ENCODE measurements around the gene COL4A2. TPM values are rescaled to one million over a fixed set of nuclear protein-coding genes. Genes with fewer than 3 reads are reported as not detected.

The COL4A2 gene
- total and polyA plus RNA-seq, 2 donors (not counting 1 experiment from before 2014, with no cell fraction given), result 0.17 TPM; not detected in 1

- H3K79me2 ChIP-seq (ENCODE audit: control insufficient read depth, insufficient read depth, low read length), result no peaks in the 10 kb centered on the region
- 91% methylated on average over 6 of the region's 7 CpGs for WGBS (ENCODE audit: insufficient coverage)
- H3K9ac ChIP-seq (ENCODE audit: low read length), result no peak overlapping the region
- H3K4me1 ChIP-seq (ENCODE audit: control insufficient read depth in 2 of 2, insufficient read depth in 2 of 2, low read length in 2 of 2), result no peaks in the 10 kb centered on the region
- intact Hi-C loops (cut with micrococcal nuclease), result no loop called here
- H3K4me3 Mint-ChIP-seq, result no peak overlapping the region
- H3K4me2 ChIP-seq (replicated peaks; ENCODE audit: low read depth, low read length, poor library complexity, severe bottlenecking), result no peak overlapping the region
- H3K27me3 ChIP-seq (replicated peaks in 1 of 4; ENCODE audit: control extremely low read depth in 1 of 4, control insufficient read depth in 3 of 4, insufficient read depth in 4 of 4, low read length in 3 of 4), result peaks cover 0 to 2% (median 0%) of the 10 kb centered on the region in 4 experiments
- H3K27ac Mint-ChIP-seq, result no peak overlapping the region
- POLR2A ChIA-PET, result no interaction called here
- H3K27me3 Mint-ChIP-seq, result peaks cover 8% of the 10 kb centered on the region
- no peaks in the 10 kb centered on the region for H3K36me3 ChIP-seq (replicated peaks in 1 of 2; ENCODE audit: control extremely low read depth in 1 of 2, control insufficient read depth in 1 of 2, extremely low read depth in 1 of 2, insufficient read depth in 2 of 2, low read length in 1 of 2)
- no peak overlapping the region for H3K27ac ChIP-seq (ENCODE audit: low read length in 2 of 2)
- H3K9me3 ChIP-seq (ENCODE audit: control extremely low read depth in 1 of 3, control insufficient read depth in 2 of 3, insufficient read depth in 1 of 3, low read length in 2 of 3), result no peaks in the 10 kb centered on the region
- DNase-seq, result no peak
- CTCF ChIA-PET, result no interaction called here
- no peak for TF ChIP-seq CTCF (IDR thresholded peaks at IDR 0.05)
- TF ChIP-seq EZH2 (IDR thresholded peaks at IDR 0.05; ENCODE audit: borderline replicate concordance, insufficient read depth, low read depth, low read length, poor library complexity, severe bottlenecking), result no peak
- no peaks in the 10 kb centered on the region for H4K20me1 ChIP-seq (ENCODE audit: control insufficient read depth, insufficient read depth, low read length, poor library complexity, severe bottlenecking)
- H3K9me3 Mint-ChIP-seq (ENCODE audit: insufficient read depth), result no peaks in the 10 kb centered on the region
- no peak overlapping the region for H2AFZ ChIP-seq (ENCODE audit: insufficient read depth, low read depth, low read length, poor library complexity, severe bottlenecking)
- no peak for ATAC-seq (ENCODE audit: low read depth)
- H3K4me1 Mint-ChIP-seq, result no peaks in the 10 kb centered on the region
- H3K4me3 ChIP-seq (ENCODE audit: control extremely low read depth in 1 of 5, extremely low read depth in 1 of 5, insufficient read depth in 1 of 5, low read depth in 2 of 5, low read length in 4 of 5), result no peak overlapping the region
Measured at GRCh38 chr13:110278859-110279258, 28.2 kb upstream of the COL4A2 start.

- Histone ChIP-seq H3K79me2 (ENCODE audit: control insufficient read depth, insufficient read depth, low read length) (no peaks in the 10 kb centered on the region), H3K36me3 (replicated peaks in 1 of 2; ENCODE audit: control extremely low read depth in 1 of 2, control insufficient read depth in 1 of 2, extremely low read depth in 1 of 2, insufficient read depth in 2 of 2, low read length in 1 of 2) (no peaks in the 10 kb centered on the region), H3K27ac (ENCODE audit: low read length in 2 of 2) (no peak overlapping the region), H2AFZ (ENCODE audit: insufficient read depth, low read depth, low read length, poor library complexity, severe bottlenecking) (no peak overlapping the region), H3K9me3 (ENCODE audit: control extremely low read depth in 1 of 3, control insufficient read depth in 2 of 3, insufficient read depth in 1 of 3, low read length in 2 of 3) (no peaks in the 10 kb centered on the region), H3K4me2 (replicated peaks; ENCODE audit: low read depth, low read length, poor library complexity, severe bottlenecking) (no peak overlapping the region), H3K4me3 (ENCODE audit: control extremely low read depth in 1 of 5, extremely low read depth in 1 of 5, insufficient read depth in 1 of 5, low read depth in 2 of 5, low read length in 4 of 5) (no peak overlapping the region), H3K4me1 (ENCODE audit: control insufficient read depth in 2 of 2, insufficient read depth in 2 of 2, low read length in 2 of 2) (no peaks in the 10 kb centered on the region), H4K20me1 (ENCODE audit: control insufficient read depth, insufficient read depth, low read length, poor library complexity, severe bottlenecking) (no peaks in the 10 kb centered on the region), H3K27me3 (replicated peaks in 1 of 4; ENCODE audit: control extremely low read depth in 1 of 4, control insufficient read depth in 3 of 4, insufficient read depth in 4 of 4, low read length in 3 of 4) (peaks cover 0 to 2% (median 0%) of the 10 kb centered on the region in 4 experiments), H3K9ac (ENCODE audit: low read length) (no peak overlapping the region)
- TF ChIP-seq CTCF (IDR thresholded peaks at IDR 0.05) (no peak), EZH2 (IDR thresholded peaks at IDR 0.05; ENCODE audit: borderline replicate concordance, insufficient read depth, low read depth, low read length, poor library complexity, severe bottlenecking) (no peak)
- no peak for ATAC-seq (ENCODE audit: low read depth)
- DNase-seq, result no peak
- Mint-ChIP-seq H3K4me1 (no peaks in the 10 kb centered on the region), H3K4me3 (no peak overlapping the region), H3K9me3 (ENCODE audit: insufficient read depth) (no peaks in the 10 kb centered on the region), H3K27me3 (peaks cover 8% of the 10 kb centered on the region), H3K27ac (no peak overlapping the region)
- ChIA-PET CTCF (no interaction called here), POLR2A (no interaction called here)
- WGBS (ENCODE audit: insufficient coverage), result 85% methylated on average over 4 of the region's 4 CpGs
- intact Hi-C loops (cut with micrococcal nuclease), result no loop called here
Measured at GRCh38 chr13:110279684-110280083, 27.4 kb upstream of the COL4A2 start.

Measured in B cell (primary cell).